ENCODE data around the gene PBX1. TPM values are rescaled to one million over a fixed set of nuclear protein-coding genes. Genes with fewer than 3 reads are reported as not detected.

Gene PBX1
- total and polyA plus RNA-seq, 2 experiments from 2014 or later = 40.0 to 104 TPM

GRCh38 chr1:164619006-164619784 is 60.2 kb downstream of the PBX1 start (continued):
- no peak for TF ChIP-seq ZNF462 (CRISPR knock-in tag; IDR thresholded peaks at IDR 0.05)
- TF ChIP-seq NANOG (IDR thresholded peaks at IDR 0.05; ENCODE audit: borderline replicate concordance) = no peak

GRCh38 chr1:164622068-164622845 is 63.3 kb downstream of the PBX1 start:
- Mint-ChIP-seq H3K27ac (no peak overlapping the region), H3K27me3 (ENCODE audit: insufficient read depth, low read depth, poor library complexity) (peaks cover 4% of the 10 kb centered on the region), H3K4me1 (peaks cover 44% of the 10 kb centered on the region), H3K36me3 (ENCODE audit: low read depth) (peaks cover 4% of the 10 kb centered on the region), H3K4me3 (no peak overlapping the region), H3K9me3 (no peaks in the 10 kb centered on the region)
- H3K36me3 ChIP-seq (ENCODE audit: insufficient read depth) = no peaks in the 10 kb centered on the region
- TF ChIP-seq CREB1 (CRISPR knock-in tag; IDR thresholded peaks at IDR 0.05; ENCODE audit: low read depth) = no peak
- no peaks in the 10 kb centered on the region for H3K27me3 ChIP-seq (ENCODE audit: insufficient read depth)
- no peak overlapping the region for H3K4me2 ChIP-seq
- peaks cover 31% of the 10 kb centered on the region; the same call in 1 of the 2 replicates for H4K20me1 ChIP-seq (replicated peaks; ENCODE audit: insufficient read depth)
- H3K79me2 ChIP-seq (replicated peaks; ENCODE audit: insufficient read depth) = peaks cover 98% of the 10 kb centered on the region
- ATAC-seq (no peak; the same call in 2 of the 3 replicates), DNase-seq (ENCODE audit: low spot score) (no peak)
- no peak overlapping the region for H3K27ac ChIP-seq (ENCODE audit: low read depth)
- no peaks in the 10 kb centered on the region for H3F3A ChIP-seq (replicated peaks; ENCODE audit: low read depth)
- no peak overlapping the region for H3K4me3 ChIP-seq
- no peaks in the 10 kb centered on the region for H3K9me2 ChIP-seq (ENCODE audit: insufficient read depth)
- no peak overlapping the region for H2AFZ ChIP-seq
- H3K4me1 ChIP-seq (ENCODE audit: insufficient read depth) = peaks cover 25% of the 10 kb centered on the region

Measured in GM23338 (cell line).